ENCODE data around the gene ZNF580. TPM values are rescaled to one million over a fixed set of nuclear protein-coding genes. Genes with fewer than 3 reads are reported as not detected.

ZNF580 gene
- total RNA-seq, 1 donor from 2014 or later = 7.5 TPM

DNA sequence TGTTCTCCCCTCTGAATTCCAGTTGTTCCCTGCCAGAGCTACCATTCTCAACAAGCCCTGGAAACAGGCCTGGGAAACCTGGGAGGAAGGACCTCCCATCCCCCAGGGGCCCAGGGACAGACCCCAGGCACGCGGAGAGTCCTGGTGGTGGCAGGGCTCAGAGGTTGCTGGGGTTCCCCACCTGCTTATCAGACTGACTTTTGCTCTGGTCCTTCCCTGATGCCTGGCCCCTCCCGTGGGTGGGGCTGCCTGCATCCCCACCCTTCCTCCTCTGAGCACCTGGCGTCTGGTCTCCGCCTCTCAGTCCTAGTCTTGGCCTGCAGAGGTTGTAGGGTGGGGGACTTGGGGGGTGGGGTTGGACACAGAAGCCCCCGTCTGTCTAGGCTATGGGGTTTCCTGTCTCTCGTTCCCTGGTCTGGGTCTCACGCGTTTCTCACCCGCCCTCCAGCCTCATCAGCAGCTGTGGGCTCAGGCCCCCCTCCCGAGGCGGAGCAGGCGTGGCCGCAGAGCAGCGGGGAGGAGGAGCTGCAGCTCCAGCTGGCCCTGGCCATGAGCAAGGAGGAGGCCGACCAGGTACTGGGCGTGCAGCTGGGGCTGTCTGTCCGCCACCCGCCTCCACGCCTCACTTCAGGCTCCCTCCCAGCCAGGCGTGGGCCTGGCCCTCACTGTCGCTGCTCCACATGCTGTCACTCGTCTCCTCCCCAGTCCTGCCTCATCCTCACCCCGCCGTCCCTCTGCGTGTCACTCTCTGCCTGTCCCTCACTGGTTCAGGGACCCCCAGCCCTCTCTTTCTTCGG is 47.8 kb downstream of the ZNF580 start:
- ATAC-seq = no peak
- no peak for DNase-seq (ENCODE audit: low spot score)

GRCh38 chr19:55689411-55690108 is 48.8 kb downstream of the ZNF580 start:
- no peak for ATAC-seq

DNA sequence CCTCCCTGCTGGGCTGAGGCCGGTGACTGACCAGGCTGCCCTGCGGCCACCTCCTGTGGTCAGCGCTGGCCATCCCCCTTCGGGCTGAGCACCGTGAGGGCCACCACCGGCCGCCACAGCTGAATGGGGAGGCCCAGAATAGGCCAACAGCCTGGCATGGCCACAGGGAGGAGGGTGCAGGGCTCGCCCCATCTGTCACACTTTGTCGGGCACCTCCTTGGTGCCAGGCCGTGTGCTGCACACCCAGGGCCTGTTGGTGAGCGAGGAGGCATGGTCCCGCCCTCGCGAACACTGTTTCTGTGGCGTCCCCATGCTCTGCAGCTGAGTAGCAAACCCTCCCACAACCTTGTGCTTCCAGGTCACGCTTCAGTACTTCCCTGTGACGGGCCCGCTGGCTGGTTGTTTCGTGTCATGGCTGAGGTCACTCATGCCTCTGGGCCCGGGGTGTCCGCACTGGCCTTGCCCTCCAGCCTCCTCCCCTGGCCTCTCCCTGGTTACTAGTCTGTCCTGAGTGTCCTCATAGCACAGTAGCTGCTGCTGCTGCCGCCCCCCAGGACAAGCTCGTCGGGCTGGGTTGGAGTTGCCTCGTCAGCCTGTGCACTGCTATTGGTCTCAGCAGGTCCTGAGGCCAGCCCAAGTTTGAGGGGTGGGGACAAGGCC is 49.4 kb downstream of the ZNF580 start:
- DNase-seq (ENCODE audit: low spot score) (no peak), ATAC-seq (no peak)

More at GRCh38 chr19:55689411-55690108, 48.8 kb downstream of the ZNF580 start:
- DNase-seq (ENCODE audit: low spot score) = no peak

DNA sequence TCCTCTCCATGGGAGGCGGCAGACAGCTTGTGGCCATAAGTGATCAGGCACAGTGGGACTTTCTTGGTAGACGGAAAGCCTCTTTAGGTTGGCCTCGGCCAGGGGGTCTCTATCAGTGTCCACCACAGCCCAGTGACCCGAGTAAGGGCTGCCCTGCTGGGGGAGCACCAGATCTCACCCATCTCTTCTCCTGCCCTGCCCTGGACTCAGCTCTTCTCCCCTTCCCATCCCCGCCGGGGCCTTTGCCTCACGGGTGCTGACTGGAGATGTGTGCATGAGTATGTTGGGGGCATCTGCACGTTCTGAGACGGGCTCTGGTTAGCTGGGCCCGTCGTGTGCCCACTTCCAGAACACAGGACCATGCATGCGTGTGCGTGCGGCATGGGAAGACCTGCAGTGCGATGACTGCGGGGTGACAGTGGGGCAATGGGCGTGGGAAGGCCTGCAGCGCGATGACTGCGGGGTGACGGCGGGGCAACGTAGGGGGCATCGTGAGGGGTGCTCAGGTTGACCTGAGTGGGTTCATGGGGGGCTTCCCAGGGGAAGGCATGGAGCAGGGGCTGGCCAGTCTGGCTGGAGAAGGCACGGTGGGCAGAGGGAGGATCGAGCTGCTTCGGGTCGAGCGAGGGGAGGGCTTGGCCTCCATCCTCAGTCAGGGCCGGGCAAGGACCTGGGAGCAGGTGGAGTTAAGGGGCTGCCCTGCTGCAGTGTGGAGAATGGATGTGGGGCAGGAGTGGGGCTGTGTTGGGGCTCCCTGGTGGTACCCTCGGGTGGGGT is 50.2 kb downstream of the ZNF580 start:
- ATAC-seq (no peak), DNase-seq (ENCODE audit: low spot score) (no peak)

- DNase-seq (ENCODE audit: low spot score) (no peak), ATAC-seq (no peak)
These were observed 51.0 kb downstream of the ZNF580 start for GRCh38 chr19:55691561-55692481.

GRCh38 chr19:55692681-55693081 is 51.9 kb downstream of the ZNF580 start:
- DNase-seq (ENCODE audit: low spot score) = no peak
- ATAC-seq = no peak

Other genes starting within 250 kb of the ZNF580 start
- gene UBE2S, start 233.2 kb upstream of the ZNF580 start, total RNA-seq = 5.6 TPM
- not detected for gene SHISA7, start 197.7 kb upstream of the ZNF580 start, total RNA-seq
- gene ISOC2, start 179.4 kb upstream of the ZNF580 start, total RNA-seq = 105 TPM
- gene C19orf85, start 176.3 kb upstream of the ZNF580 start, total RNA-seq = not detected
- gene ZNF628, start 164.4 kb upstream of the ZNF580 start, total RNA-seq = 5.3 TPM
- gene NAT14, start 155.8 kb upstream of the ZNF580 start, total RNA-seq = 4.6 TPM
- 0.81 TPM for gene SSC5D, start 152.6 kb upstream of the ZNF580 start, total RNA-seq
- not detected for gene SBK2, start 103.9 kb upstream of the ZNF580 start, total RNA-seq
- not detected for gene SBK3, start 95.5 kb upstream of the ZNF580 start, total RNA-seq
- gene ZNF579, start 60.2 kb upstream of the ZNF580 start, total RNA-seq = 4.5 TPM
- gene FIZ1, start 41.5 kb upstream of the ZNF580 start, total RNA-seq = 6.7 TPM
- gene ZNF524, start 40.7 kb upstream of the ZNF580 start, total RNA-seq = 13.2 TPM
- gene ZNF865, start 35.4 kb upstream of the ZNF580 start, total RNA-seq = 8.1 TPM
- 5.3 TPM for gene ZNF784, start 16.4 kb upstream of the ZNF580 start, total RNA-seq
- gene ZNF581, start 2.6 kb downstream of the ZNF580 start, total RNA-seq = 6.1 TPM
- 13.5 TPM for gene CCDC106, start 7.2 kb downstream of the ZNF580 start, total RNA-seq
- gene U2AF2, start 14.0 kb downstream of the ZNF580 start, total RNA-seq = 61.7 TPM
- gene EPN1, start 34.2 kb downstream of the ZNF580 start, total RNA-seq = 148 TPM
- not detected for gene NLRP9, start 97.4 kb downstream of the ZNF580 start, total RNA-seq
- 1.0 TPM for gene RFPL4A, start 118.1 kb downstream of the ZNF580 start, total RNA-seq
- not detected for gene RFPL4AL1, start 128.1 kb downstream of the ZNF580 start, total RNA-seq
- gene NLRP11, start 191.0 kb downstream of the ZNF580 start, total RNA-seq = 0.30 TPM
- not detected for gene NLRP4, start 195.5 kb downstream of the ZNF580 start, total RNA-seq

Measured in left lobe of liver (tissue), 2 donors.